GM13976 (cell line): ENCODE data around the gene SPTBN4.
"Not testable (repeated sequence)": the region's sequence is repeated elsewhere in the genome, so short reads cannot be mapped to it uniquely, and the experiment has no call there.

Experiments used
- DNase-seq: peaks from one replicate; pipeline ENCODE4 v3.0.0; 2012; ENCODE audit warnings: low spot score
- in situ Hi-C: fragments of 300-500 bp; cut with MboI; formaldehyde crosslinking; loops from one replicate; pipeline ENCODE4 v1.12.0; 2022; ENCODE audit warnings: low sequenced_read_pairs, mixed read lengths, inconsistent platforms; ENCODE audit not compliant: unreplicated experiment
- TF ChIP-seq, protein P1 (sequence below): IDR thresholded peaks from 2 replicates; pipeline ENCODE4 v1.5.1; 2012; ENCODE audit warnings: borderline replicate concordance, mild to moderate bottlenecking; ENCODE audit not compliant: insufficient read depth; ENCODE audit errors: extremely low read depth, missing control alignments, control extremely low read depth

SPTBN4 gene

GRCh38 chr19:40474737-40475136 is 7.9 kb downstream of the SPTBN4 start:
- TF ChIP-seq, protein P1, sequence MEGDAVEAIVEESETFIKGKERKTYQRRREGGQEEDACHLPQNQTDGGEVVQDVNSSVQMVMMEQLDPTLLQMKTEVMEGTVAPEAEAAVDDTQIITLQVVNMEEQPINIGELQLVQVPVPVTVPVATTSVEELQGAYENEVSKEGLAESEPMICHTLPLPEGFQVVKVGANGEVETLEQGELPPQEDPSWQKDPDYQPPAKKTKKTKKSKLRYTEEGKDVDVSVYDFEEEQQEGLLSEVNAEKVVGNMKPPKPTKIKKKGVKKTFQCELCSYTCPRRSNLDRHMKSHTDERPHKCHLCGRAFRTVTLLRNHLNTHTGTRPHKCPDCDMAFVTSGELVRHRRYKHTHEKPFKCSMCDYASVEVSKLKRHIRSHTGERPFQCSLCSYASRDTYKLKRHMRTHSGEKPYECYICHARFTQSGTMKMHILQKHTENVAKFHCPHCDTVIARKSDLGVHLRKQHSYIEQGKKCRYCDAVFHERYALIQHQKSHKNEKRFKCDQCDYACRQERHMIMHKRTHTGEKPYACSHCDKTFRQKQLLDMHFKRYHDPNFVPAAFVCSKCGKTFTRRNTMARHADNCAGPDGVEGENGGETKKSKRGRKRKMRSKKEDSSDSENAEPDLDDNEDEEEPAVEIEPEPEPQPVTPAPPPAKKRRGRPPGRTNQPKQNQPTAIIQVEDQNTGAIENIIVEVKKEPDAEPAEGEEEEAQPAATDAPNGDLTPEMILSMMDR, result no peak
- in situ Hi-C loops, result no loop called here
- no peak for DNase-seq

- DNase-seq, in situ Hi-C loops: not testable (repeated sequence)
Measured at GRCh38 chr19:40475878-40476644, 9.3 kb downstream of the SPTBN4 start.

DNA sequence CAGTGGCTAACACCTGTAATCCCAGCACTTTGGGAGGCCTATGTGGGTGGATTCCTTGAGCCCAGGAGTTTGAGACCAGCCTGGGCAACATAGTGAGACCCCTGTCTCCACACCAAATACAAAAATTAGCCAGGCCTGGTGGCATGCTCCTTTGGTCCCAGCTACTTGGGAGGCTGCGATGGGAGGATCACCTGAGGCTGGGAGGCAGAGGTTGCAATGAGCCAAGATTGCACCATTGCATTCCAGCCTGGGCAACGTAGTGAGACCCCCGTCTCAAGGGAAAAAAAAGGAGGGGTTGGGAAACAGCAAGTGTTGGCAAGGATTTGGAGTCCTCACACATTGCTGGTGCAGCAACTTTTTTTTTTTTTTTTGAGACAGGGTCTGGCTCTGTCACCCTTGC is 19.2 kb downstream of the SPTBN4 start:
- DNase-seq, result no peak
- TF ChIP-seq, protein P1, result no peak
- in situ Hi-C loops, result no loop called here

- DNase-seq, result no peak
- TF ChIP-seq, protein P1, result no peak
- in situ Hi-C loops, result no loop called here
Measured at GRCh38 chr19:40489882-40490230, 23.1 kb downstream of the SPTBN4 start.

DNA sequence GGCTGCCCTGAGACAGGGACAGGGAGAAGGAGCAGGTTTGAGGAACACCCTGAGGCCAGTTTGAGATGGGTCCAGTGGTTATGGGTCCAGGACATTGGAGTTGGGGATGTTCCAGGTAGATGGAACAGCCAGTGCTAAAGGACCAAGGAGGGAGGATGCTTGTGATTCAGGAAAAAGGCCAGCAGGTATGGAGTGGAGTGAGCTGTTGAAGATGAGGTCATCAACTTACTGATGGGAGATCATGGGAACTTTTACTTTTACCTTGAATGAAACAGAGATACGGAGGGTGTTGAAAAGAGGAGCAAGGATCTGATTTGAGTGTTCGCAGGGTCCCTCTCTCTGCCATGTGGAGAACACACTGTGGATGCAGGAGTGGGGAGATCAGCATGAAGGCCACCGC is 25.5 kb downstream of the SPTBN4 start:
- in situ Hi-C loops, result no loop called here

GRCh38 chr19:40493778-40494177 is 27.0 kb downstream of the SPTBN4 start:
- TF ChIP-seq, protein P1, result no peak
- no peak for DNase-seq
- in situ Hi-C loops, result no loop called here

More for the DNA sequence above, 25.5 kb downstream of the SPTBN4 start:
- TF ChIP-seq, protein P1, result no peak
- no peak for DNase-seq

DNA sequence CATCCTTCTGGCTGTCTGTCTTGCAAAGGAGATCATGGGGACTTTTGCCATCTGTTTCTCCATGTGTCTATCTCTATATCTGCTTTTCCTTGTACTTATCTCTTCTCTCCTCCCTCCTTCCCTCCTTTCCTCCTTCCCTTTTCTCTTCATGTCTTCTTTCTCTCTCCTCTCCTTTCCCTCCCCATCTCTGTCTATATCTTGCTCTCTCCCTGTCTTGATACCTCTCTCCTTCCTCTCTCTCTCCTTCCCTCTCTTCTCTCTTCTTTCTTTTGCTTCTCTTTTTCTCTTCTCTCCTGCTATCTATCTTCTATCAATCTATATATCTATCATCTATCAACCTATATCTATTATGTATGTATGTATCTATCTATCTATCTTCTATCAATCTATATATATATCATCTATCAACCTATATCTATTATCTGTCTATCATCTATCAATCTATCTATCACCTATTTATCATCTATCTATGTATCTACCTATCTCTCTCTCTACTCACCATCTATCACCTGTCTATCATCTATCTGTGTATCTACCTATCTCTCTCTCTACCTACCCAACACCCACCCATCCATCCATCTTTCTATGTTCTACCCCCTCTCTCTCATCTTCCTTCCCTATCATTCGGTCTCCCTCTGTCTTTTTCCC is 27.5 kb downstream of the SPTBN4 start:
- in situ Hi-C loops, result no loop called here
- DNase-seq, result no peak

More for the DNA sequence above, 27.5 kb downstream of the SPTBN4 start:
- TF ChIP-seq, protein P1, result no peak
